Stimulated activated CD8-positive, alpha-beta memory T cell treated with anti-CD3 and anti-CD28 coated beads, Interleukin-2, amount 100 ng/mL, for 1 hour (primary cell): Measurements from ENCODE around the gene OR2F2.

Experiments used
- DNase-seq, 2 donors: peaks; one replicate each; pipeline ENCODE4 v3.0.0-alpha.2; 2020; ENCODE audit warnings: low read depth in 2 of 2

OR2F2 gene

GRCh38 chr7:143979359-143979758, 44.3 kb downstream of the OR2F2 start:
- DNase-seq: no peak

GRCh38 chr7:143979998-143980397, 45.0 kb downstream of the OR2F2 start:
- no peak for DNase-seq

- no peak for DNase-seq
Measured at GRCh38 chr7:143980746-143981510, 45.9 kb downstream of the OR2F2 start.

GRCh38 chr7:143983960-143984359, 48.9 kb downstream of the OR2F2 start:
- no peak for DNase-seq
